ENCODE results near the gene HDAC5.

The HDAC5 gene

DNA sequence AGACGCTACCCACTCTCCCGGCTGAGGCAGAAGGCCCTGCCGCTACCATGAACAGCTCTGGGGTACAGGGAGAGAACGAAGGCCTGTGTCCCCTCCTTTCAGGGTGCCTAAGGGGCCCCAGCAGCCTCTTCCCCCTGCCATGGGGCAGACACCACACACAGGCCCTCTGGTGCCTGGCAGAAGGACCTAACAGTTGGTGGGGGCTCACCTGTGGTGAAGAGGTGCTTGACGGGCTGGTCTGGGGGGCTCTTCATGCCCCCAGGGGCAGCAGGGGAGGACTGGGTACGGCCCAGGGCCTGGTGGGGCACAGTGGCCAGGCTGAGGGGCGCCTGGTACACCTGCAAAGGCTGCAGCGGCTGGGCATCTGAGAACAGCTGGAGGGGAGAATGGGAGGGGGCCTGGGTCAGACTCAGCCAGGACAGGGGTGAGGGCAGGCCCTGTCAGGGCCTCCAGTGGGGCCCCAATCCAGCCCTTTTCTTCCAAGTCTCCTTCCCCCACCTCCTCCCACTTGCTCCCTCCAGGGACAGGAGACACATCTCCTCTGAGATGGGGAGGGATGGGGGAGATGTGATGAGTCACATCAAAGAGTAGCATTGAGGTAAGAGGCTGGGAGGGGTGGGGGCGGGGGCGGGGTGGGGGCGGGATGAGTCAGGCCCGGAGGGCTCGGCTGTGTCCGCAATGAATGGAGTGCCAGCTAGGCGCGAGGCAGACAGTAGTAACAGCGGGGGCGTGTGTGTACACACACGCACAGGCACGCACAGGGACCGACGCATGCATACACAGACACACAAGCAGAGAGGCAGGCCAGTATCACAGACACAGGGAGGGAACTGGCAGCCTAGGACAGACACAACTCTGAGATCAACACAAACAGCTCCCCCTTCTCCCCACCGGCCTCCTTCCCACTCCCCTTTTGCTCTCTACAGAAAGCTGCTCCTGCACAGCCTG lies 36.8 kb downstream of the HDAC5 start:
- peak; percentile 58 for DNase-seq

DNA sequence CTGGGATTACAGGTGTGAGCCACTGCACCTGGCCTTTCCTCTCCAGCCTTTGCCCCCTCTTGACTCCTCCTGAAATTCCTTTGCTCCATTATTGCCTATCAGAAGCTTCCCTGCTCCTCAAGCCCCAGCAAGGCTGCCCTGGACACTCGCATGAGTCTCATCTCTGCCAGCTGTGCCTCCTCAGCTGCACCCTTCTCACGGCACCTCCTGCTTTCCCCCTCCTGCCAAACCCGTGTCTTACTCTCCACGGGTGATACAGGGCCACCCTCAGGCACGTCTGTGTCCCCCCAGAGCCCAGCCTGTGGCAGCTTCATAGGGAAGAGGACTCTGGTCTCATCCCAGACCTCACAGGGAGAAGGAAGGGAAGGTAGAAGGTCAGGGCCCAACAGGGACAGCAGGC lies 37.5 kb downstream of the HDAC5 start:
- no peak for DNase-seq

DNA sequence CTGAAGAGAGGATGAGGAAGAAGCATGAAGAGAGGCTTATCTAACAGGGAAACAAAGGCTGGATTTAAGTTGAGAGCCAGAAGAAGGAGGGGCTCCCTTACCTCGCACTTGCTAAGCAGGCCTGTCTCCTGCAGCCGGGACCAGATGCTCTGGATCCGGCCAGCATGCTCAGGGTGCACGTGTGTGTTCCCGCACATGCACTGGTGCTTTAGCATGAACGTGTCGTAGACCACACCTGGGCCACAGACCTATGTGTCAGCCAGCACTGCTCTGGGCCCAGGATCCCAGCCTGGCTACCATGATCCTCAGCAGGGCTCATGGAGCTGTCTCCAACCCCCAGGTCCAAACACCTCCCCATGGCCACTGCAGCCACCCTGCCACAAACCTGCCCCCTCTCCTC lies 38.5 kb downstream of the HDAC5 start:
- DNase-seq, result no peak

DNA sequence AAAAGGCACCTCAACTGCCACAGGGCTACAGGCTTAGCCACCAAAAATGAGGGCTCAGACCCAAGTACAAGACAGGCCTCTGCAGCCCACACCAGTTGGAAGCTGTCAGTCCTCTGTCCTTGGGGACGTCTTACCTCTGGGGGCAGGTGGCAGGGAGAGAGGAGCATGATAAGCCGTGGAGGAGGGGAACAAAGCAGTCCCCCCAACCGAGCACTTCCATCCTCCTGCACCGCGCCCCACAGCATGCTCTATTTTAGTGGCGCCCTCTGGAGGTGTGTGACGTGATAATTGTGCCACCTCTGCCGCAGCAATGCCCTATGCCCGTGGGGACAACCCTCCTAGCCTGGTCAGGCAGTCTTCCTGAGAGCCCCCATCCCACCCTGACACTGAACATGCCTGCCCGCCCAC lies 39.3 kb downstream of the HDAC5 start:
- peak; percentile 24 for DNase-seq

DNA sequence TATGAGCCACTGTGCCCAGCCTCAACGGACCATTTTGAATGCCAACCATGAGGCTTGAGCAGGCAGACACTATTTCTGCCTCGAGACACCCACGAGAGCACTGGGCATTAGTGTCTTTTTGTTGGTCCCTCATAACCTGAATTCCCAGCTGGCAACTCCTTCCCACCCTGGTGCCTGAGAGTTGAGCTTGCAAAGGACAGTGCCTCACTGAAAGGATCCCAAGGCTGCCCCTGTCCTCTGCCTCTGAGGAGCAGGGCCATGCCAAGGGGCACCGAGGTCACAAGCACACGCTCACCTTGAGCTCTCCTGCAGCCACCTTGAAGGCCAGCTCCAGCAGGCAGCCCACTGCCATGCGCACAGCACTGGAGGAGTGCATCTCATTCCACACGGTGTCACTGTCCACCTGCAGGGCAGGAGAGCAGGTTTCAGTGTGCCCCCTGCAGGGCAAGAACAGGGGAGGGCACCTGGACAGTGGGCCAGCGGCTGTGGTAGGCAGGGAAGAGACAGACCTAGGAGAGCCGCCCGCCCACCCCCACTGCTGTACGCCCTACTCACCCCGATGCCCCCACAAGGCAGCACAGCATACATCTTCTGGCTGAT lies 40.1 kb downstream of the HDAC5 start:
- DNase-seq, result no peak

DNA sequence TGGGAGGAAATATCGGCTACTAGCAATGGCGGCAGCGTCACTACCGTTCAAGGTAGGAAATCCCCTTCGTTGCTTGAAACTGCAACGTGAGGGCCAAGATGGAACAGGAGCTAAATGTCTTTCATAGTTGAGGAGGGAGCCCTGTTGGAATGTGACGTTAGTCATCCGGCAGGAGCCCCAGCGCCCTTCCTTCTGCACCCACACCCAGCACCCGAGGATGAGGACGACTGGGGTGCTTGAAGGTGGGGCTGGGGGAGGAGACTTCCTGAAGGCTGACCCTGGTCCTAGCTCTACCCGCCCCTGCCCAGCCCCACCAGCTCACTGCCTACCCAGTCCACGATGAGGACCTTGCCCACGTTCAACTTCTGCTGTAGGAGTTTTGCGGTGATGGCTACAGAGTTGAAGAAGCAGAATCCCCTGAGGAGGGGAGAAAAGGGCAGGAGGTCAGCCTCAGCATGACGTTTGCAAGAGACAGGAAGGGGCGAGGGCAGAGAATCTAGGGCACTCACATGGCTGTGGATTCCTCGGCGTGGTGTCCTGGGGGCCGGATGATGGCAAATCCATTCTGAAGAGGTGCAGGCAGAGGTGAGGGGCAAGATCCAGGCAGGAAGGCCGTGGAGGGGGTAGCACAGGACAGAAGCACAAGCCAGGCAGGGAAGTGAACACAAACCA lies 41.0 kb downstream of the HDAC5 start:
- no peak for DNase-seq

DNA sequence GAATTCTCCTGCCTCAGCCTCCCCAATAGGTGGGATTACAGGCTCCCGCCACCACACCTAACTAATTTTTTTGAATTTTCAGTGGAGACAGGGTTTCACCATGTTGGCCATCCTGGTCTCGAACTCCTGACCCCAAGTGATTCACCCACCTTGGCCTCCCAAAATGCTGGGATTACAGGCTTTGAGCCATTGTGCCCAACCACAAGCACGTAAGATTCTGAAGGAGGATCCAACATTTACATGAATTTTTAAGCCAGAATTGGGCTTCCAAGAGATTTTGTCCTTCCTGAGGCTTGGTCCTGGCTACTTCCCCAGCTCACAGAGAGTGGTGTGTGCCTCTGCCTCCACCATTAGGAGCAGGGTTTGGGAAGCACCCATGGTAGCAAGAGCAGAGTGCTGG lies 41.8 kb downstream of the HDAC5 start:
- DNase-seq, result no peak

DNA sequence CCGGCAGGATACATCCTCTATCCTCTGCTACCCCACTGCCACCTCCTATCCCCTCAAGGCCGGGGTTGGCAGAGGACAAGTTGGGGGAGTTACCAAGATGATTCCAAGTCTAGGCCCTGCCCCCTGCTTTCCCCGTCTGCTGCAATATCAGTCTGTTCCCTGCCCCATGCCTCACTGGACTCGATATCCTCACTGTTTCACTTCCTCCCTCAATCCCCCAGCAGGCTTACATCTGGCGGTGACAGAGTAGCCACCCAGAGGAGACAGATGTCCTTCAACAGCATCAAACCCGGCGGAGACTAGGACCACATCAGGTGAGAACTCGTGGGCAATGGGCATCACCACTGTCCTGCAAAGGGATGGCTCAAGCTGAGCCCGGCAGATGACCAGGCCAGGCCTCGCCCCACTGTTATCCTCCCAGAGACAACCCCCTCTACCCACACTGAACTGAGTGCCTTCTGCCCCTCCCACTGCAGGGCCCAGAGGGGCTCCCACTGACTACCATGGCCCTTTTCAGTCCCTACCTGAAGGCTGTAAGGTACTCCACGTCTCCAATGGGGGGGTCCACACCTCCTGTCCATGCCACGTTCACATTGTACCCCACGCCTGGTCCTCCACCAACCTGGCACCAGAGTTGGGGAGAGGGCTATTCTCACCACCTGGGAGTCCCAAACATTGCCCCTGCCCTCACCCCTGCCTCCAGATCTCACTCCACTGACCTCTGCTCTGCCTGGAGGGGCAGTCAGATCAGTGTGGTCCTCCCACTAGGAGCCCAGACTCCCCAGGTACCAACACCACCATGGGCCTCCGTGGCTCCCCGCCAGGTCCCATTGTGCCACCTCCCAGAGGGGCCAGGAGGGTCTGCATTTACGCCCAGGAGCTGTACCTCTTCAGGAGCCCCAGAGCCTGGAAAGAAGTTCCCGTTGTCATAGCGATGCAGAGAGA lies 43.3 kb downstream of the HDAC5 start:
- no peak for DNase-seq

DNA sequence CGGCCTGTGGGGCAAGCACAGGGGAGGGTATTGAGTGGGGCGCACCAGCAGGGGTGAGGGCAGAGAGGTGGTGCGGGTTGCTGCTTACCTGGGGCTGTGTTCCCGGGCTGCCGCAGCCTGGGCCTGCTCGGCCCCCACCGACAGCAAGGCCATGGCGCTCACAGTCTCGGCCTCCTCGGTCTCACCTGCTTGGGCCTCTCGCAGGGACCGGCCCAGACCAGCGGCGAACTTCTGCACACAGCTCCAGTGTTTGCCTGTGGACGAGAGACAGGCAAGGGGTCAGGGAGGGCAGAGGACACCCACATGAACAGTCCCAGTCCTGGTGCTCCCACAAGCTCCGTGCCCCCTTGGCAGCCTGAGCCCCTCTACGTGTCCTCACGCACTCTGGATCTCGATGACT lies 45.0 kb downstream of the HDAC5 start:
- no peak for DNase-seq

DNA sequence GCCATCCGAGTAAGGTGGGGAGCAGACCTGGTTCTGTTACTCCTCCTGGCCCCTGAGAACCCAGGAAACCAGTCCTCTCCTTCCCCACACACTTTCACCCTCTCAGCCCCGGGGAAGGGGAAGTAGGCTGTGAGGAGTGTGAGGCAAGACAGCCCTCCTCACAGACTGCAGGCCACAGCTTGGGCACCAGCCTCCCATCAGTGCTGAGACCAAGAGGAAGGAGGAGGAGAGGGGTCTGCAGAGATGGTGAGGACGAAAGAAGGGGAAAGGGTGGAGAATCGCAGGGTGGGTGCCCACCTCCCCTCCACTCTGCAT lies 45.9 kb downstream of the HDAC5 start:
- no peak for DNase-seq

DNA sequence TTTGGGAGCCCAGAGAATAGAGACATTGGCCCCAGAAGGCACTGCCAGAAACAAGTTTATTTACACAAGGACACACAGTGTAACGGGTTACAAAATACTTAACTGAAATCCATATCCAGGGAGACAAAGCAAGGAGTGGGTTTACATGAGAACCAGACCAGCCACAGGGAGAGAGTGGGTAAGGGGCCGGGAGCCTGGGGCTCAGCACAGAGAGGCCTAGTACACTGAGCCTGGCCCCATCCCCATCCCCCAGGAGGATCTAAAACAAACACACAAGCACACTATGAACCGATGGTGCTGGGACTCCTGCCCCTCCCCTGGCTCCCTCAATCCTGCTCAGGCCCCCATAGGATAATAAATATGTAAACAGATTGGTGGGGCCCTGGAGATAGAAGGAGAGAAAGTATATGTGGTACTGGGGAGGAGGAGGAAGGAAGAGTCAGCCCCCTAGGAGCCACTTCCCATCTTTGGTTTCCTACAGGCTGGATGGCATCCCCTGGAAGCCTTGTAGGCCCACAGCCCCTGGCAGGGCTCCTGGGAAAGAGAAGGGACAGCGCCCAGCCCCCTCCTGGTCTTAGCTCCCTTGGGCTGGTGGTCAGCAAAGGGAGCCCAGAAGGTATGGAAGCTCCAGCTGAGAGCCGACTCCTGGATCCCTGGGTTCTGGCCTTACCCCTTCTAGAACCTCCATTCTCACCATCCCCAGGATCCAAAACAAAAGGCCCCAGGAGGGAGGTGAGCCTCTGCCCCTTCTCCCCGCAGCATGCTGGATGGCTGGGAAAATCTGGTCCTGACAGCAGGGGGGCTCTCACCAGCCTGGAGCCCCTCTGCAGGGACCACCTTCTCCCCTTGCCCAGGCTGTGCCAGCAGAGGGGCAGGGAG lies 46.5 kb downstream of the HDAC5 start:
- DNase-seq, result no peak

DNA sequence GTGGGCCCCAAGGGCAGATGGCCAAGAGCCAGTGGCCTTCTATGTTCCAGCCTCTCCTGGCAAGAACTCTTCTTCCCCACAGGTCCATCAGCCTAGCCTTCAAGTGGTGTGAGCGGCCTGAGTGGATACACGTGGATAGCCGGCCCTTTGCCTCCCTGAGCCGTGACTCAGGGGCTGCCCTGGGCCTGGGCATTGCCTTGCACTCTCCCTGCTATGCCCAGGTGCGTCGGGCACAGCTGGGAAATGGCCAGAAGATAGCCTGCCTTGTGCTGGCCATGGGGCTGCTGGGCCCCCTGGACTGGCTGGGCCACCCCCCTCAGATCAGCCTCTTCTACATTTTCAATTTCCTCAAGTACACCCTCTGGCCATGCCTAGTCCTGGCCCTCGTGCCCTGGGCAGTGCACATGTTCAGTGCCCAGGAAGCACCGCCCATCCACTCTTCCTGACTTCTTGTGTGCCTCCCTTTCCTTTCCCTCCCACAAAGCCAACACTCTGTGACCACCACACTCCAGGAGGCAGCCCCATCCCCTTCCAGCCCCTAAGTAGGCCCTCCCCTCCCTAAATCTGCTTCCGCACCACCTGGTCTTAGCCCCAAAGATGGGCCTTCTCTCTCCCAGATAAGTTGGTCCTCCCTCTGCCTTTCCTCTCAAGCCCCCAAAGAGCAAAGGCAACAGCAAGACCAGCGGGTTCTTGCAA lies 47.7 kb downstream of the HDAC5 start:
- DNase-seq, result no peak

DNA sequence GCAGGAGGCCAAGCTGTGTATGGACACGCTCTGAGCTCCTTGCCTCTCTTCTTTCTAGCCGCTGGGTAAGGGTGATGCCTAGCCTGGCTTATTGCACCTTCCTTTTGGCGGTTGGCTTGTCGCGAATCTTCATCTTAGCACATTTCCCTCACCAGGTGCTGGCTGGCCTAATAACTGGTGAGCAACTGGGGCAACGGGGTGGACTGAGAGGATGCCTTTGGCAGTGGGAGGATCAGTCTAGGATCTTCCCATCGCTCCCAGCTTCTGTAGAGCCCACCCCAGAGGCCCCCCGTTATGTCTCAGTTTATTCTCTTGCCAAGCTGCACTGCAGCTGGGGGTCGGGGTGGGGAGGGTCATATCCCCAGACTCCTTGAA lies 48.5 kb downstream of the HDAC5 start:
- DNase-seq, result no peak

DNA sequence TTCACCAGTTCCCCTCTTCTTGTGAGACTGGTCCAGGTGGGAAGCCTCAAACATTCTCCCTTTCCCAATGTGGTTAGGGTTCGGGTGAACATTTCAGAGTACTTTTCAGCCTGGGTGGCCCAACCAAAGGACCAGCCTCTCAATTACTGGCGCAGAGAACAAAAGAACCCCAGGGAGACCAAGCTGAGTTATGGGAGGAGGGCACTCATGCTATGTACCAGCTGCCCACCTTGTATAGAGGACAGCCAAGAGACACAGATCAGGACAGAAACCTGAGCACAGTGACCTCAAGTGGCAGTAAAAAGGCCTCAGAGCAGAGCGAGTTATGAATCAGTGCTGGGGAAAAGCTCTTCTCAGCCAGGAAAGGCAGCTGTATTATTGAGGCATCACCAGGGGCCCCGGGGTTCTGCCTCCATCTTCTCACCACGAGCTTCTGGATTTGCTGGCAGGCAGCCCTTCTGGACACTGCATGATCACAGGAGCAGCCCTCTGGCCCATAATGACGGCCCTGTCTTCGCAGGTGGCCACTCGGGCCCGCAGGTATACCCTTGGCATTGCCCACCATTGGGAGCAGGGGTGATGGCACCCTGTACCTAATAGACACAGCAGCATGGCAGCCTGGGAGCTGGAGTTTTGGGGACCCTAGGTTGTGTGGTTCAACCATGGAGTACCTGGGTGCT lies 49.1 kb downstream of the HDAC5 start:
- DNase-seq, result no peak

DNA sequence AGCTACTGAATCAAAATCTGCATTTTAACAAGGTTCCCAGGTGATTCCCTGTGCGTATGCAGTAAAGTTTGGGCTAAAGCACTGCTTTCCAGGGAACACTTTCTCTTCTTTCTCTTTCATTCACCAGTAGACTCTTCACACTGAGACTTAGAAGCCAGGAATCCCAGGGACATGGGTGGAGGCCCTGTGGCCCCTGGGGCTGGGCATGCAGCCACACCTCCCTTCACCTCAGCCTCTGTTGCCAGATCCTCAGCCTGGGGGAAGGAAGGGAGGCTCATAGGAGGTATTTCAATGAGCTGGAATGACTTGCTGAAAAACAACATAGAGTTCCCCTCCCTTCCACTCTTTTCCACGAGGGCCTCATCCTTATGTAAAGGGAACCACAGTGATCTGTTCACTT lies 51.7 kb downstream of the HDAC5 start:
- DNase-seq, result no peak

DNA sequence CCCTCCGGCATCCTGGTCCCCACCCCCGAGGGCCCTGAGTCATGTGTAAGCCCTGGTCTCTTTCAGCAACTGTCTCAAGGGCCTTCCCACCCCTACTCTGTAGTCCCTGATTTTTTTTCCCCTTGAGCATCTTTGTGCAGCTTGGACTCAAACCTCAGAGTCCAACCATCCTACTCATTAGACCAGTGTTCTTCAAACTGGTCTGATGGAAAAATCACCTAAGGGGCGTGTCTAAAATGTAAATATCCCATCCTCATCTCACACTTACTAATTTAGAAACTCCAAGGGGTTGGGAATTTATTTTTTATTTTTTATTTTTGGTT lies 52.3 kb downstream of the HDAC5 start:
- no peak for DNase-seq

DNA sequence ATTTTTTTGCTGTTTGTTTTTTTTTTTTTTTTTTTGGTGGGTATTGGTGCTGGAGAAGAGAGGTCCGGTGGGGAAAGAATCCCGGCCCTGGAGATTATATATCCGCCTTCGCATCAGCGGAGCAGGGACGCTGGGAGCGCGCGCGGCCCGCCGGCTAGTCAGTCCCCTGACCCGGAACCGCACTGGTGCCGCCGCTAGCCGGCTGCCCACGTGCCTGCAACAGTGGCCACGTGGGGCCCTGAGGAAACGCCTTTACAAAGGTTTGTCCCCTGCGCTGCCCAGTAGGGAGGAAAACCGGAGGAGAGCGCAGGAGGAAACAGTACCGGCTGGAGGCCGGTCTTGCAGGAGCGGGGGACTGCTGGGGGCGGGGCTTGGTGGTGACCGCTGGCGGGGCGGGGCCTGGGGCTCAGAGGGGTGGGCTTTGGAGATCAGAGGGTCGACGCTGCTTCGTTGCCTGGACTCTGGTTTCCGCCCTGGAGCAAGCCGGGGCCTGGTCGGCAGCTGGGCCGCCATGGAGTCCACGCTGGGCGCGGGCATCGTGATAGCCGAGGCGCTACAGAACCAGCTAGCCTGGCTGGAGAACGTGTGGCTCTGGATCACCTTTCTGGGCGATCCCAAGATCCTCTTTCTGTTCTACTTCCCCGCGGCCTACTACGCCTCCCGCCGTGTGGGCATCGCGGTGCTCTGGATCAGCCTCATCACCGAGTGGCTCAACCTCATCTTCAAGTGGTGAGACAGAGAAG lies 52.8 kb downstream of the HDAC5 start, which contains the start of gene G6PC3:
Gene G6PC3, plus strand, starts transcription at position 281 of the 743 bp plus-strand sequence. Its CDS starts 231 bp downstream, at position 512.
- DNase-seq, result peak; percentile 61

DNA sequence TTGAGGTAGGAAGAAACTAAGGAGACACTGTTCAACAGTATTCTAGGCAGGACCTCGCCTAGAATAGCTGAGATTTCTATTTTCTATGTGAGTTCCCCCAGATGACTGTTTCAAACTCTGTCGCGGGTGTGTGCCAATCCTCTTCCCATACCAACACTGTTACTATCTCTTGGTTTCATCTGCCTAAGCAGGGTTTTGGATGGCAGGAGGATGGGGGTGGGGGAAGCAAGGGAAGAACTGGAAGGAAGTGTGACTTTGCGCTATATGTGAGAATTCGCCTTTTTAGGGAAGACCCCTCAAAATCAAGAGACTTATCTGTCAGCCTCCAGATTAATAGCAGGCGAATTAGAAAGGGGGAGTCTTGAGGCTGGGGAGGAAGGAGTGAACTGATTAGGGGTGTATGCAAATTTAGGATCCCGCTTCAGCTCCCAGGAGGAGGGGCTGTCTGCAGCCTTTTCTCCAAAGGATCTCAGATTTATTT lies 53.4 kb downstream of the HDAC5 start:
- no peak for DNase-seq

DNA sequence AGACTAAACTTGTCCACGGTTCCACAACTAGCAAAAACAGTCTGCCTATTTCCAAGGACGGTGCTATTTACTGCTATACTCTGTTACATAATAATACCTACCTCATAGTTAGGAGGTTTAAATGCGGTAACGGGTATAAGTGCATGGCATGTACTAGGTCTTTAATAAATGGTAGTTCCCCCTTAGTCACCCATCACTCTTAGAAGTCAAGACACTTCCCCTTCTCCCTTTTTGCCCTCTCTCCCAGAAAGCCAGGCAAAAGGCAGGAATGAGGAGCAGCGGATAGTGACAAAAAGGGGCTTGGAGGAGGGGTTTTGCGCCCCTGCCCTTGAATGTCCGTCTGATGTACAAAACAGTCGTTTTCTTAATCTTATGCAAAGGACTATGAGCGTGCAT lies 55.9 kb downstream of the HDAC5 start:
- DNase-seq, result no peak
